ENCODE measurements around the gene DNMT3B.
A peak's percentile ranks its signal among the peaks of the same experiment; 100 is the strongest.

Gene DNMT3B

GRCh38 chr20:32810941-32811340 is 48.8 kb downstream of the DNMT3B start:
- CTCF ChIA-PET: interaction anchor here (2.8 to 4.6 kb wide), 2 partner anchors 21 to 32 kb away, joined by 10 to 24 read pairs; no protein-coding TSS in a partner anchor
- no peak for TF ChIP-seq CTCF (IDR thresholded peaks at IDR 0.05; ENCODE audit: insufficient read depth, low read length, missing control alignments)
- H3K4me3 ChIP-seq (ENCODE audit: low read depth, low read length): no peak overlapping the region
- POLR2A ChIA-PET: no interaction called here
- no peak for DNase-seq (ENCODE audit: low read depth, low spot score)

- no peak overlapping the region for H3K4me3 ChIP-seq (ENCODE audit: low read depth, low read length)
- no peak for DNase-seq (ENCODE audit: low read depth, low spot score)
- ChIA-PET POLR2A (no interaction called here), CTCF (interaction anchor here (2.8 to 4.6 kb wide), 2 partner anchors 22 to 33 kb away, joined by 10 to 24 read pairs; no protein-coding TSS in a partner anchor)
- no peak for TF ChIP-seq CTCF (IDR thresholded peaks at IDR 0.05; ENCODE audit: insufficient read depth, low read length, missing control alignments)
Observed at GRCh38 chr20:32811886-32812285, 49.7 kb downstream of the DNMT3B start.

GRCh38 chr20:32819992-32820697 is 58.0 kb downstream of the DNMT3B start:
- peak overlapping the region; percentile 83 for H3K4me3 ChIP-seq (ENCODE audit: low read depth, low read length)
- ChIA-PET CTCF (interaction anchor here (0.6 to 2.6 kb wide), 5 partner anchors 10 to 836 kb away, joined by 3 to 12 read pairs (median 3); no protein-coding TSS in a partner anchor), POLR2A (interaction anchor here (0.7 to 1.0 kb wide), 2 partner anchors 23 to 27 kb away, joined by 3 to 4 read pairs; no protein-coding TSS in a partner anchor)
- TF ChIP-seq CTCF (IDR thresholded peaks at IDR 0.05; ENCODE audit: insufficient read depth, low read length, missing control alignments): no peak
- DNase-seq (ENCODE audit: low read depth, low spot score): no peak

DNA sequence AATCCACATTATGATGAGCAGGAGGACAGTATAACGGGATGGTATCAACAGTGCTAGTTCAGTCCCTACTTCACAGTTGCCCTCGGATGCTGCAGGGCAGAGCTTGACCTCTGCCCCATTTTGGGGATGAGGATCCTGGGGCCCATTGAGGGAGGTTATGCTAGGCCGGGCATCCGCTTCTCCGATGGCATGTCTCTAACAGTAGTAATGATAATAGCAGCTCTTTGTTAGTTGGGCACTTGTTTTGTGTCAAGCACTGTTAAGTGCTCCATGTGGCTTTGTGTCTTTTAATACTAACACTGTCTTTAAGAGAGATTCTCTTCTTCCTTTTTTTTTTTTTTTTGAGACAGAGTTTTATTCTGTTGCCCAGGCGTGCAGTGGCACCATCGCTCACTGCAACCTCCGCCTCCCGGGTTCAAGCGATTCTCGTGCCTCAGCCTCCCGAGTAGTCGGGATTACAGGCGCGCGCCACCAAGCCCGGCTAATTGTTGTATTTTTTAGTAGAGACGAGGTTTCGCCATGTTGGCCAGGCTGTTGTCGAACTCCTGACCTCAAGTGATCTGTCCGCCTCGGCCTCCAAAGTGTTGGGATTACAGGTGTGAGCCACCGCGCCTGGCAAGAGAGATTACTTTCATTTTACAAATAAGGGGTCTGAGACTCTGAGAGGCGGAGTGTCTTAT is 58.7 kb downstream of the DNMT3B start:
- peak overlapping the region; percentile 83 for H3K4me3 ChIP-seq (ENCODE audit: low read depth, low read length)
- ChIA-PET CTCF (interaction anchor here (1.2 to 2.6 kb wide), 4 partner anchors 9 to 71 kb away, joined by 3 to 12 read pairs (median 6); no protein-coding TSS in a partner anchor), POLR2A (no interaction called here)
- no peak for TF ChIP-seq CTCF (IDR thresholded peaks at IDR 0.05; ENCODE audit: insufficient read depth, low read length, missing control alignments)
- no peak for DNase-seq (ENCODE audit: low read depth, low spot score)

DNA sequence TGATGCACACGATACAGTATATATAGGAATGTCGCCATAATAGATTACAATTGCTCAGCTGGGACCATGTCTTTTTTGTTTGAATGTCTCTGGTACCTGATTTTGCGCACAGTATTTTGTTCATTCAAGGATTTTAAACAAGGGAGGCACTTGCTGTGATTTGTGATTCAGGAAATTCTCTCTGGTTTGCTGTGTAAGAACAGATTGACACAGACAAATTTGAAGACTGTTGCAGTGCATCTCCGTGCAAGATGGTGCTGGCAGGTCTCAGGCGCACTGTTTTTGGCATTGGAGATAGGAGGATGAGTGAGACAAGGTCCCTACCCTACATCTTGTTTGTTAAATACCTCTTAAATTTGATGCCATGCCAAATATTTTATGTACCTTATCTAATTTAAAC is 60.0 kb downstream of the DNMT3B start:
- no peak for TF ChIP-seq CTCF (IDR thresholded peaks at IDR 0.05; ENCODE audit: insufficient read depth, low read length, missing control alignments)
- ChIA-PET POLR2A (no interaction called here), CTCF (interaction anchor here (1.2 to 2.6 kb wide), 3 partner anchors 8 to 33 kb away, joined by 4 to 12 read pairs (median 10); no protein-coding TSS in a partner anchor)
- no peak overlapping the region for H3K4me3 ChIP-seq (ENCODE audit: low read depth, low read length)
- DNase-seq (ENCODE audit: low read depth, low spot score): no peak

GRCh38 chr20:32823078-32823477 is 60.9 kb downstream of the DNMT3B start:
- no peak overlapping the region for H3K4me3 ChIP-seq (ENCODE audit: low read depth, low read length)
- no peak for DNase-seq (ENCODE audit: low read depth, low spot score)
- TF ChIP-seq CTCF (IDR thresholded peaks at IDR 0.05; ENCODE audit: insufficient read depth, low read length, missing control alignments): peak; percentile 12
- ChIA-PET CTCF (interaction anchor here (1.1 kb wide), 1 partner anchor 33 kb away, joined by 3 read pairs; no protein-coding TSS in a partner anchor), POLR2A (no interaction called here)

All from AG04449 (cell line).